Activated T-cell treated with anti-CD3 and anti-CD28 coated beads, Interleukin-2, amount 50 U/mL, for 72 hours (primary cell): ENCODE results near the gene RFX5. TPM values are rescaled to one million over a fixed set of nuclear protein-coding genes. Genes with fewer than 3 reads are reported as not detected.

ENCODE experiments used
- ATAC-seq, 2 donors: fragments of 150-1000 bp; cut with Tn5 transposase; replicated peaks in 1 of 2; 2 replicates each; pipeline ENCODE4 v1.10.0; 2021; ENCODE audit warnings: moderate library complexity in 2 of 2, mild to moderate bottlenecking in 1 of 2
- DNase-seq, 2 donors: peaks; one replicate each; pipeline ENCODE4 v3.0.0; 2021 to 2022; ENCODE audit warnings: mixed read lengths in 1 of 2
- H3K27ac Mint-ChIP-seq: one replicate; pipeline ENCODE4 v1.8.0; 2022; ENCODE audit warnings: mild to moderate bottlenecking, moderate library complexity, mixed read lengths
- H3K27me3 Mint-ChIP-seq: one replicate; pipeline ENCODE4 v1.8.0; 2022; ENCODE audit warnings: low read depth, mixed read lengths
- H3K36me3 Mint-ChIP-seq, 2 donors: one replicate each; pipeline ENCODE4 v1.8.0; 2022; ENCODE audit warnings: mixed read lengths in 2 of 2, mild to moderate bottlenecking in 1 of 2; ENCODE audit not compliant: insufficient read depth in 2 of 2
- H3K4me1 Mint-ChIP-seq: one replicate; pipeline ENCODE4 v1.8.0; 2022; ENCODE audit warnings: low read depth, mixed read lengths
- H3K4me3 Mint-ChIP-seq, 2 donors: one replicate each; pipeline ENCODE4 v1.8.0; 2022; ENCODE audit warnings: mild to moderate bottlenecking in 2 of 2, mixed read lengths in 2 of 2, moderate library complexity in 2 of 2
- H3K9me3 Mint-ChIP-seq, 2 donors: one replicate each; pipeline ENCODE4 v1.8.0; 2022; ENCODE audit warnings: mixed read lengths in 2 of 2
- total RNA-seq, 2 donors: library from RNA; stranded (reverse); gene quantifications; one replicate each; pipeline ENCODE4 v1.2.3, GENCODE V29; 2022

The RFX5 gene
- total RNA-seq, 2 donors from 2014 or later: 67.6 to 95.4 TPM

DNA sequence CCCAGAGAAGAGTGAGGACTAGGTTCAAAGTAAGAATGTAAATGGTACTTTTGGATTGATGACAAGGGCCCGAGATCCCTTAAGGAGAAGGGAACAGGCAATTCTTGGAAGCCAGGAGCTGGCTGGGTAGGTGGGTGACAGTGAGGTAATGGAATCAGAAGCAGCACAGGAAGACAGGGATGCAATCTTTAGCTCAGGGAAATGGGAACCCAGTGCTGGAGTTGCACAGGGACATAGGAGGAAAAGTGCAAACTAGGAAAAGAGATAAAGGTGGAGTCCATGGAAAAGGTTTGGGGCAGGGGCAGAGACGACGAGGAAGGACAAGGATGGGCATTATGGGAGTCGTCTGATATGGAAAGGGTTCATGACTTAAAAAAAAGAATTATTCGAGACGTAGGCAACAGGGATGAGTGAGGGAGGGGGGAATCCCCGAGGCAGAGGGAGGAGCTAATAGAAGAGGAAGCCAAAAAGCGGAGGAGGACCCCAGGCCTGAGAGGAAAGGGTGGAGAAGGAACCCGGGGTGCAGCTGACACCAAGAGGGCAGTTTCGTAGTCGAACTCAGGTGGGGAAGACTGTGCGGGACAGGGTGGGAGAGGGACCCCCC lies 20.3 kb downstream of the RFX5 start:
- Mint-ChIP-seq H3K4me1 (peaks cover 52% of the 10 kb centered on the region), H3K27me3 (no peaks in the 10 kb centered on the region), H3K27ac (peak overlapping the region; percentile 94), H3K4me3 (peak overlapping the region; percentile 94 to 95), H3K9me3 (no peaks in the 10 kb centered on the region), H3K36me3 (peaks cover 10 to 13% of the 10 kb centered on the region in 2 donors)
- DNase-seq: peak; percentile 55 to 57
- ATAC-seq: peak; percentile 37 to 54

GRCh38 chr1:151325646-151326429 lies 21.2 kb downstream of the RFX5 start:
- ATAC-seq: no peak

DNA sequence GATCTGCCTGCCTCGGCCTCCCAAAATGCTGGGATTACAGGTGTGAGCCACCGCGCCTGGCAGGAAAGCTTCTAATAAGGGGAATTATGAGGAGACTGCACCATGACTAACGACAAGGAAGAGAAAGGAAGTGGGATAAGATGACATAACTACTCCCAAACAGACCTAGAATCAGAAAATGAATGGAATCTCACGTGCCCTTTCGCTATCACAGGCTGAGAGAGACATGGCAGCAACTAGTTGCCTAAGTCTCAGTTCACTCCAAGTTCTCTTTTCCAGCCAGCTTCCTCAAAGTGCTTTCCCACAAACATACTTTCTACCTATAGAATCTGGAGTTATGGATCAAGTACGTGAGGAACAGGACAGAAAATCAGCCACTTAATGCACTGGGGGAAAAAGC lies 21.8 kb downstream of the RFX5 start:
- DNase-seq (no peak), ATAC-seq (no peak)
- Mint-ChIP-seq H3K4me1 (peaks cover 62% of the 10 kb centered on the region), H3K9me3 (no peaks in the 10 kb centered on the region), H3K27ac (peak overlapping the region; percentile 94), H3K27me3 (no peaks in the 10 kb centered on the region), H3K4me3 (peak overlapping the region in 1 of 2 donors; percentile 95), H3K36me3 (peaks cover 10 to 18% of the 10 kb centered on the region in 2 donors)

More at GRCh38 chr1:151325646-151326429, 21.2 kb downstream of the RFX5 start:
- Mint-ChIP-seq H3K36me3 (peaks cover 10 to 13% of the 10 kb centered on the region in 2 donors), H3K4me1 (peaks cover 56% of the 10 kb centered on the region), H3K9me3 (no peaks in the 10 kb centered on the region), H3K4me3 (peak overlapping the region; percentile 94 to 95), H3K27me3 (no peaks in the 10 kb centered on the region), H3K27ac (peak overlapping the region; percentile 94)
- no peak for DNase-seq

DNA sequence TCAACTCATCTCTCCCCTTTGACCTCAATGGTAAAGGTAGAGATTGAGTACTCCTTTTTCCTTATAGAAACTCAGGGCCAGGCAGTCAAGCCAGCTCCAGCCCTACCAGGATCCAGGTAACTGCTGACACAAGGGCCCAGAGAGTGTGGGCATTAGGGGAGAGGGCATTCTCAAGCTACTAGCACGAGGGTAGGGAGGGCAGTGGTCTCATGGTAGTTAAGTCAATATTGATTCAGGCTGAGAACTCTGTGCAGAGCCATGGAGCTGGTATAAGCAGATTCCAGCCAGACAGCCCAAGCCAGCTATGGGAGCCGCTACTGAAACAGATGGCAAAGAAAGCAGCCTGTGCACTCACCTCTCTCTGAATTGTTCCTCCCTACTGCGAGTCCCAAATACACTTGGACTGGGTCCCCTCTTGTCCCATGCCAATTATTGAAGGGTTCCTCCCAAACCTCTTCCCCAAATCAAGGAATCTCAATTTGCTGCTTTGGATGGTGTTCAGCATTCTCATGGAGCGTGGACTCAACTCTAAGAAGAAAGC lies 22.6 kb downstream of the RFX5 start:
- H3K36me3 Mint-ChIP-seq: peaks cover 10 to 18% of the 10 kb centered on the region in 2 donors
- no peaks in the 10 kb centered on the region for H3K9me3 Mint-ChIP-seq
- H3K4me3 Mint-ChIP-seq: no peak overlapping the region
- no peak overlapping the region for H3K27ac Mint-ChIP-seq
- ATAC-seq (no peak), DNase-seq (no peak)
- H3K4me1 Mint-ChIP-seq: peaks cover 65% of the 10 kb centered on the region
- H3K27me3 Mint-ChIP-seq: no peaks in the 10 kb centered on the region

DNA sequence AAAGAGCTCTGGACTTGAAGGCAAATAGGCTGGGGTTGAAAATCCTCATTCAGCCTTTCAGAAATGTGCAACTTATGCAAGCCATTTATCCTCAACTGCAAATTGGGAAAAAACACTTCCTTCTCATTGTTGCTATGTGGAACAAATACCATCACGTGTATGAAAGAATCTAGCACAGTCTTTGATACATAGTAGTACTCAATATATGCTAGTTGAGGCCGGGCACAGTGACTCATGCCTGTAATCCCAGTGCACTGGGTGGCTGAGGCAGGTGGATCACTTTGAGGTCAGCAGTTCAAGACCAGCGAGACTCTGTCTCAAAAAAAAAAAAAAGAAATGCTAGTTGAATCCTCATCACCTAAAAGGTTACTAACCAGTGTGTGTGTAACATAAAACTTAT lies 28.1 kb downstream of the RFX5 start:
- H3K36me3 Mint-ChIP-seq: peaks cover 4 to 14% of the 10 kb centered on the region in 2 donors
- H3K27ac Mint-ChIP-seq: no peak overlapping the region
- ATAC-seq (no peak), DNase-seq (no peak)
- peaks cover 38% of the 10 kb centered on the region for H3K4me1 Mint-ChIP-seq
- no peak overlapping the region for H3K4me3 Mint-ChIP-seq
- no peaks in the 10 kb centered on the region for H3K9me3 Mint-ChIP-seq
- H3K27me3 Mint-ChIP-seq: no peaks in the 10 kb centered on the region

DNA sequence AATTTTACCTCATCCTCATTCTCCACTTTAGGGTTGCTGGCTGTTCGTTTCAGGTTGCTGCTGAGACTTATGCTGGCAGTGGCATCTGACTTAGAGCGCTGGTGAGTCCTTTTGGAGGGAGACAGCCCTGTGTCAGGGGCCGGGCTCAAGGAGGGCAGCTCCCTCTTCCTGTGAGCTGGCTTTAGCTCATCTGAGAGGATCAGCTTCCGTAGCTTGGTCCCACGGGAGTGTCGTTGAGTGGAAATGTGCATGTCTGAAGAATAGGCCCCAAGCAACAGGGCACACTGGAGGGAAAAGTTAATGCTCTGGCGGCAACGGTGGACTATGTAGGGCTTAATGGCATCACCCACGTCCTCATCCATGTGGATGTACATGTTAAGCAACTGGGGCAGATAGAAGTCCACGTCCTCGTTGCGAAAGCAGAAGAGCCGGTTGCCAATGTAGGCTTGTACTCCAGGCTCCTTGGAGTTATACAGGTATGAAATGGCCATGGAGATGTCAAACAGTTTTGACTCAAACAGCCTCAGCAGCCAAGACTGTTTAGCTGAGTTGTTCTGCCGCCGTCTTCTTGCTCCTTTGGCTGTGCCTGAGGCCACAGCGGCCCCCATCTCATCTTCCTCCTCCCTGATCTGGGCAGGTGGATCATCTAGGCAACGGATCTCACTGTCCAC lies 31.4 kb downstream of the RFX5 start:
- DNase-seq (no peak), ATAC-seq (no peak)
- Mint-ChIP-seq H3K9me3 (no peaks in the 10 kb centered on the region), H3K36me3 (peaks cover 6 to 11% of the 10 kb centered on the region in 2 donors), H3K4me1 (peaks cover 52% of the 10 kb centered on the region), H3K27me3 (no peaks in the 10 kb centered on the region), H3K4me3 (no peak overlapping the region), H3K27ac (no peak overlapping the region)

DNA sequence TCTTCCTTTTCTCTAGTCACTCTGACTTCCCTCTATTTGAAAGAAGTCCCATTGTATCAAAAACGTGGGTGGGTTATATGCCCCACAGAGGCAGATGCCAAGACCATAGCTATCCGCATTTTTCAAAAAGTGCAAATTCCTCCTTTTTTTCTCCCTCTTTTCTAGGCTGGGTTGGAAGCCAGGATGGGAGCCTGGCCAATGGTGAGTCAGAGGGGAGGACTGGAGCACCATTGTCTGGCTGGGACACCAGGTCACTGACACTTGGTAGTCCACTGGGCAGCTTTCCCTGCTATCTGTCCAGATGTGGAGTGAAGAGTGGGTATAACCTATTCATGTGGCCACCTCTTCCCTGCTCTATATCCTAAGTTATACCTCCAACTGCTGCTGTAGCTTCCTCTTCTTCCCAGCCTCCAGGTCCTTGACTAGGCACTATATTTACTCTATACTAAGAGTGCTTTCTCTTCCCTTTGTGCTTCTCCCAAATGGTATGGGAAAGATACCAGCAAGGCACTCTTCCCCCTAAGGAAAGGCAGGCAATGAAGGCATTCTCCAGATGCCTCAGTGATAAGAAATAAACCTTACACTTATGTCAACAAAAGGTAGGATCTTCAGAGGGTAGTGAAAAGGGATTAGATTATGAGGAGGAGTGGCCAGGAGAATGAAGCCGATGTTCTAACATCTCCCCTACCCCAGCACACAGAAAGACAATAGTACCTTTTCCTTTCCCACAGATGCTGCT lies 32.7 kb downstream of the RFX5 start:
- H3K36me3 Mint-ChIP-seq: peaks cover 5 to 6% of the 10 kb centered on the region in 2 donors
- H3K27ac Mint-ChIP-seq: peak overlapping the region; percentile 98

DNA sequence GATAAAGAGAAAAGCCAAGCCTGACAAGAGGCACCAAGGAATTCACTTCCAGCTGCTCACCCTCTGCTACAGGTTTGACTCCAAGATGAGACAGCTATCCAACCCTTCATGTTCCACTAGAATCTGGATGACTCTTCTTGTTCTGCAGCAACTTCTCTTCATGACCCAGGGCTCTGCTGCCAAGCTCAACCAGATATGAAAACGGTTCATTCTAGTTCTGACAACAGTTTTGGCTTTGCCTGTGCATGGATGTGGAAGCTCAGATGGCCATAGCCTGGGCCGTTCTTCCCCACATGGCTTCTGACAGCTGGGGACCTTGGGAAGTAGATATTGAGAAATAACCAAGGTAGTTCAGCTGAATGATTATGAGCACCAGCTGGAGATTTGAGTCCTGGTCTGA lies 33.6 kb downstream of the RFX5 start:
- Mint-ChIP-seq H3K4me1 (peaks cover 48% of the 10 kb centered on the region), H3K36me3 (peaks cover 3 to 6% of the 10 kb centered on the region in 2 donors), H3K27me3 (no peaks in the 10 kb centered on the region), H3K9me3 (no peaks in the 10 kb centered on the region), H3K27ac (peak overlapping the region; percentile 98), H3K4me3 (no peak overlapping the region)
- no peak for DNase-seq
- ATAC-seq: no peak

More for the DNA sequence above, 32.7 kb downstream of the RFX5 start:
- Mint-ChIP-seq H3K27me3 (no peaks in the 10 kb centered on the region), H3K4me1 (peaks cover 48% of the 10 kb centered on the region), H3K9me3 (no peaks in the 10 kb centered on the region), H3K4me3 (no peak overlapping the region)
- no peak for DNase-seq
- ATAC-seq: no peak

- no peak for DNase-seq
- H3K4me1 Mint-ChIP-seq: peaks cover 48% of the 10 kb centered on the region
- no peaks in the 10 kb centered on the region for H3K27me3 Mint-ChIP-seq
- H3K36me3 Mint-ChIP-seq: peaks cover 5 to 8% of the 10 kb centered on the region in 2 donors
- H3K27ac Mint-ChIP-seq: peak overlapping the region; percentile 98
- H3K4me3 Mint-ChIP-seq: no peak overlapping the region
- no peak for ATAC-seq
- no peaks in the 10 kb centered on the region for H3K9me3 Mint-ChIP-seq
Measured at GRCh38 chr1:151312826-151313225, 34.2 kb downstream of the RFX5 start.

DNA sequence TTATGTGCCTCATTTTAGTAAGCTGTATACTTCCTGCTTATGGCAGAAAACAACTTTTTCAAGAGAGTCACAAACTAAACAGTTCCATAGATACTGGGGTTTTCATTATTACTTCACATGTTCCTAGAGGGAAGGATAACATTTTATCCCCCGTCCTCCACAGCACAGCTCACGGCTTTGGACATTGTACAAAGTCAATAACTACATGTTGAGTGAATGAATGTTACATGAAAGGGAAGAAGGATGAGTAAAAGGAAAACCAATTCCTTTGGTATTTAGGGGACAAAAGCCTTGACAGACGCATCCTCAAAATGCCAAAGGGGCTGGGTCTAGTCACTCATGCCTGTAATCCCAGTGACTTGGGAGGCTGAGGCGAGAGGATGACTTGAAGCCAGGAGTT lies 34.6 kb downstream of the RFX5 start:
- peaks cover 2 to 5% of the 10 kb centered on the region in 2 donors for H3K36me3 Mint-ChIP-seq
- no peaks in the 10 kb centered on the region for H3K27me3 Mint-ChIP-seq
- ATAC-seq: no peak
- H3K9me3 Mint-ChIP-seq: no peaks in the 10 kb centered on the region
- H3K4me3 Mint-ChIP-seq: peak overlapping the region; percentile 67 to 72
- H3K4me1 Mint-ChIP-seq: peaks cover 48% of the 10 kb centered on the region
- no peak for DNase-seq
- H3K27ac Mint-ChIP-seq: peak overlapping the region; percentile 98

- peaks cover 2 to 8% of the 10 kb centered on the region in 2 donors for H3K36me3 Mint-ChIP-seq
- no peaks in the 10 kb centered on the region for H3K9me3 Mint-ChIP-seq
- peak overlapping the region; percentile 98 for H3K27ac Mint-ChIP-seq
- peak; percentile 100 for ATAC-seq
- peak; percentile 85 to 92 for DNase-seq
- peaks cover 48% of the 10 kb centered on the region for H3K4me1 Mint-ChIP-seq
- H3K27me3 Mint-ChIP-seq: no peaks in the 10 kb centered on the region
- H3K4me3 Mint-ChIP-seq: peak overlapping the region; percentile 67 to 72
Measured at GRCh38 chr1:151311589-151312331, 35.3 kb downstream of the RFX5 start.

DNA sequence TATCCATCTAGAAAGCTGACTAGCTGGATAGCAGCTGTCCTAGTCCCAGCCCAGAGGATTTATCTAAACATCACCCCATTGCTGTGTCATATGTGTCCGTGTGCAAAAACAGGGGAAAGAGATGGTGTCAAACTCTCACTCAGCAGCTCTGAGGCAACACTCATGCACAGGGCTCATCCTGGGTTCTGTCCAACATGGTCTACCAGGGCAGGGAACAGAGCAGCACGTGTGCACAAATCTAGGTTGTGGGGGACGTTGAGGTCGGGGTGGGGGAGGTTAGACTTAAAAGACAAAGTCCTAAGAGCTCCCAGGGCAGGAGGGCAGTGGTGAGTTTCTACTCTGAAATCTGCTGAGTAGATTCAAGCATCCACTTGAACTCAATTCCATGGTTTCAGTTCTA lies 36.0 kb downstream of the RFX5 start:
- H3K36me3 Mint-ChIP-seq: peaks cover 5 to 12% of the 10 kb centered on the region in 2 donors
- H3K27me3 Mint-ChIP-seq: no peaks in the 10 kb centered on the region
- H3K27ac Mint-ChIP-seq: peak overlapping the region; percentile 98
- peaks cover 48% of the 10 kb centered on the region for H3K4me1 Mint-ChIP-seq
- no peaks in the 10 kb centered on the region for H3K9me3 Mint-ChIP-seq
- peak overlapping the region in 1 of 2 donors; percentile 67 for H3K4me3 Mint-ChIP-seq
- DNase-seq (no peak), ATAC-seq (no peak)
